Esophagus squamous epithelium (tissue), 5 donors: Measurements from ENCODE around the gene CELF1. TPM values are rescaled to one million over a fixed set of nuclear protein-coding genes. Genes with fewer than 3 reads are reported as not detected.
"Not testable (repeated sequence)": the region's sequence is repeated elsewhere in the genome, so short reads cannot be mapped to it uniquely, and the experiment has no call there.

ENCODE experiments used
- DNase-seq: peaks from one replicate; lab custom pipeline; 2025; lab: John Stamatoyannopoulos, UW
- H3K27ac ChIP-seq, 4 donors: fragments of 200-600 bp; sonication (generic); one replicate each; pipeline ENCODE4 v1.5.1; 2016 to 2019; ENCODE audit warnings: mild to moderate bottlenecking in 1 of 4
- H3K27me3 ChIP-seq, 4 donors: fragments of 200-600 bp; sonication (generic); 1 replicate in 3 of 4; 2 replicates in 1 of 4; pipeline versions ENCODE4 v1.5.1 to v1.6.0; 2017 to 2021; ENCODE audit warnings: antibody characterized with exemption in 1 of 4
- H3K36me3 ChIP-seq, 3 donors: fragments of 200-600 bp; sonication (generic); one replicate each; pipeline ENCODE4 v1.5.1; 2016 to 2019
- H3K4me1 ChIP-seq, 3 donors: fragments of 200-600 bp; sonication (generic); one replicate each; pipeline ENCODE4 v1.5.1; 2017 to 2019
- H3K4me3 ChIP-seq, 4 donors: fragments of 200-600 bp; sonication (generic); 1 replicate in 3 of 4; 2 replicates in 1 of 4; pipeline ENCODE4 v1.5.1; 2016 to 2019; ENCODE audit warnings: mild to moderate bottlenecking in 2 of 4, moderate library complexity in 1 of 4
- H3K9me3 ChIP-seq, 3 donors: fragments of 200-600 bp; sonication (generic); one replicate each; pipeline ENCODE4 v1.5.1; 2016 to 2019
- POLR2A ChIP-seq, 4 donors: fragments of 450-650 bp; IDR thresholded peaks; one replicate each; pipeline ENCODE4 v1.6.1; 2017; ENCODE audit warnings: antibody characterized with exemption in 4 of 4, mild to moderate bottlenecking in 4 of 4, moderate library complexity in 3 of 4
- WGBS, 2 donors: methylation state at CpG; one replicate each; pipeline ENCODE4 v1.1.5; 2018; 5-methylcytosine and 5-hydroxymethylcytosine counted together
- intact Hi-C: fragments of 100-400 bp; cut with DNase I; formaldehyde crosslinking; loops from one replicate; pipeline ENCODE4 v1.15.0; 2022
- total RNA-seq, 4 donors: library from RNA; depleted of rRNA; stranded (reverse); fragments of >200 nt; gene quantifications; one replicate each; pipeline ENCODE4 v1.1.0, GENCODE V29; 2016
- TF ChIP-seq, protein P1 (sequence below), 6 experiments: fragments of 450-650 bp in 4 of 6; fragments of 200-600 bp in 2 of 6; sonication (generic) in 2 of 6; IDR thresholded peaks; one replicate each; pipeline ENCODE4 v1.5.1; 2016 to 2019; ENCODE audit warnings: antibody characterized with exemption in 6 of 6, mild to moderate bottlenecking in 4 of 6, moderate library complexity in 4 of 6
- donor health status: DM: yes; HTN: yes; CAD: no.

Gene CELF1
- total RNA-seq, 4 donors from 2014 or later: 50.4 to 88.9 (median 64.1) TPM

GRCh38 chr11:47527186-47527585, 25.7 kb downstream of the CELF1 start:
- no peak overlapping the region for H3K4me3 ChIP-seq
- TF ChIP-seq, protein P1, sequence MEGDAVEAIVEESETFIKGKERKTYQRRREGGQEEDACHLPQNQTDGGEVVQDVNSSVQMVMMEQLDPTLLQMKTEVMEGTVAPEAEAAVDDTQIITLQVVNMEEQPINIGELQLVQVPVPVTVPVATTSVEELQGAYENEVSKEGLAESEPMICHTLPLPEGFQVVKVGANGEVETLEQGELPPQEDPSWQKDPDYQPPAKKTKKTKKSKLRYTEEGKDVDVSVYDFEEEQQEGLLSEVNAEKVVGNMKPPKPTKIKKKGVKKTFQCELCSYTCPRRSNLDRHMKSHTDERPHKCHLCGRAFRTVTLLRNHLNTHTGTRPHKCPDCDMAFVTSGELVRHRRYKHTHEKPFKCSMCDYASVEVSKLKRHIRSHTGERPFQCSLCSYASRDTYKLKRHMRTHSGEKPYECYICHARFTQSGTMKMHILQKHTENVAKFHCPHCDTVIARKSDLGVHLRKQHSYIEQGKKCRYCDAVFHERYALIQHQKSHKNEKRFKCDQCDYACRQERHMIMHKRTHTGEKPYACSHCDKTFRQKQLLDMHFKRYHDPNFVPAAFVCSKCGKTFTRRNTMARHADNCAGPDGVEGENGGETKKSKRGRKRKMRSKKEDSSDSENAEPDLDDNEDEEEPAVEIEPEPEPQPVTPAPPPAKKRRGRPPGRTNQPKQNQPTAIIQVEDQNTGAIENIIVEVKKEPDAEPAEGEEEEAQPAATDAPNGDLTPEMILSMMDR (IDR thresholded peaks at IDR 0.05): no peak
- no peak for TF ChIP-seq POLR2A (IDR thresholded peaks at IDR 0.05)
- 91 to 94% methylated on average over 6 of the region's 6 CpGs for WGBS, 2 donors
- no peak for DNase-seq
- H3K27me3 ChIP-seq: no peaks in the 10 kb centered on the region
- peaks cover 0 to 19% (median 0%) of the 10 kb centered on the region in 3 donors for H3K36me3 ChIP-seq
- H3K4me1 ChIP-seq: peaks cover 23 to 74% (median 44%) of the 10 kb centered on the region in 3 donors
- intact Hi-C loops: no loop called here
- no peaks in the 10 kb centered on the region for H3K9me3 ChIP-seq
- peak overlapping the region in 2 of 4 donors; percentile 2 to 76 for H3K27ac ChIP-seq

- H3K4me1 ChIP-seq: peaks cover 21 to 74% (median 49%) of the 10 kb centered on the region in 3 donors
- H3K9me3 ChIP-seq, H3K27me3 ChIP-seq, H3K4me3 ChIP-seq, DNase-seq, intact Hi-C loops: not testable (repeated sequence)
- H3K36me3 ChIP-seq: peaks cover 0 to 19% (median 0%) of the 10 kb centered on the region in 3 donors
- WGBS, 2 donors: 74 to 86% methylated on average over 8 to 9 of the region's 9 CpGs
- H3K27ac ChIP-seq: peak overlapping the region in 2 of 4 donors; percentile 76 to 77
These were observed 26.9 kb downstream of the CELF1 start for GRCh38 chr11:47526032-47526431.

DNA sequence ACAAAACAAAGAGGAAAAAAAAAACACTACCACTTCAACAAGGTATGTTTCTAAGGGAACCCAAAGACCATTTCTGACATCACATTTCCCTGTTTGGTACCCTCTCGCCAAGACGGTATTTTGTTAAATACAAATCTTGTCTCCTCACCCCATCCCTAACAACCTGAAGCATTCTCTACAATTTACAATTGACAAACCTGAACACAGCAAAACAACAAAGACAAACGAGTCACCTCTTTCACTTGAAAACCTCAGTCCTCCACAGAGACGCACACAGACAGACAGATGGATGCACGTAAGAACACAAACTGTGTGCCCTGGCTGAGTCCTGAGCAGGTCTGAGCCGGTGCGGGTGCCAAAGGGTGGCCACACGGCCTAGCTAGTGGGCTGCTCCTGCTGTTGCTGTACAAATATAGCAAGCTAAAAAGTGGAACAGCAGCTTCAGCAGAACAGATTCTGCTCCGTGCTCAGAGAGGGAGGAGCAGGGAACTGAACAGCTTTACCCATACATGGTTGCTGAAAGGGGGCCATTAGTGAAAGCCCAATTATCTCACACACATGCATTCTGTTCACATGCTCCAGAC, 28.5 kb downstream of the CELF1 start:
- WGBS, 2 donors: 23 to 28% methylated on average over 9 of the region's 9 CpGs
- TF ChIP-seq, protein P1 (IDR thresholded peaks at IDR 0.05): no peak
- no peak for TF ChIP-seq POLR2A (IDR thresholded peaks at IDR 0.05)
- no peaks in the 10 kb centered on the region for H3K9me3 ChIP-seq
- peak overlapping the region in 3 of 4 donors; percentile 21 to 49 (median 26) for H3K4me3 ChIP-seq
- intact Hi-C loops: no loop called here
- DNase-seq: no peak
- peak overlapping the region; percentile 45 to 77 (median 76) for H3K27ac ChIP-seq
- peaks cover 18 to 86% (median 44%) of the 10 kb centered on the region in 3 donors for H3K4me1 ChIP-seq
- H3K27me3 ChIP-seq: no peaks in the 10 kb centered on the region
- H3K36me3 ChIP-seq: peaks cover 0 to 17% (median 0%) of the 10 kb centered on the region in 3 donors

DNA sequence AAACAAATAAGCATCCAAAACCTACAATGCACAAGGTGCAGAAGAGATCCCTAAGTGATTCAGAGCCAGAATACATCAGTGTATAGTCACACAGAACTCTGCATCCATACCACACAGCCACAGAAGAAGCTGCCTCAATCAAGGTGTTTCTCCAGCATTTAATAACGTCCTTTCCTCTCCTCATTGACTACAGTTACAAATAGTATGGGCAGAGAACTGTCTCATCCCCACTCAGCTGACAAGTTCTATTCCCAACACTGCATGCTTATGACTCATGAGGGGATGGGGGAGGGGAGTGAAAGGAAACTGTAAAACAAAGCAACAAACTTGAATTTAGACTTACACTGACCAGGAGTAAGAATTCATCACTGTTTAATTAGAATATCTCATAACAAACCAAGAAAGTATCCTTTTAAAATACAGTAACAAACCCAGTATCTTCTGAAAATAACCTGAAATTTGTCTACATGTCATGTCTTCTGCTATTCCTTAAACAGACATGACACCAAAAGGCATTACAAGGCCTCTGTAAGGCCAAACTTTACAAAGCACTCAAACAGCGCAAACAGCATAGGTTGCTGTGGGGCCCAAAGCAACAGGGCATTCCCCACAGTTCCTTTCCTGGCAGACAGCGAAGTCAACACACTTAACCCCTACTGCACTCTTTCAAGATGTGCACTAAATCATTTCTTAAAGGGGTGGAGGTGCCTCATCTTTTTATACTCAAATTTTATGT, 29.3 kb downstream of the CELF1 start:
- Histone ChIP-seq H3K27me3 (no peaks in the 10 kb centered on the region), H3K4me3 (peak overlapping the region in 3 of 4 donors; percentile 21 to 49 (median 26)), H3K27ac (peak overlapping the region; percentile 39 to 77 (median 76)), H3K4me1 (peaks cover 20 to 93% (median 49%) of the 10 kb centered on the region in 3 donors), H3K9me3 (no peaks in the 10 kb centered on the region), H3K36me3 (peaks cover 0 to 10% (median 0%) of the 10 kb centered on the region in 3 donors)
- intact Hi-C loops: no loop called here
- WGBS, 2 donors: 13 to 20% methylated on average over 3 of the region's 3 CpGs
- no peak for TF ChIP-seq POLR2A (IDR thresholded peaks at IDR 0.05)
- TF ChIP-seq, protein P1 (IDR thresholded peaks at IDR 0.05): no peak
- no peak for DNase-seq

DNA sequence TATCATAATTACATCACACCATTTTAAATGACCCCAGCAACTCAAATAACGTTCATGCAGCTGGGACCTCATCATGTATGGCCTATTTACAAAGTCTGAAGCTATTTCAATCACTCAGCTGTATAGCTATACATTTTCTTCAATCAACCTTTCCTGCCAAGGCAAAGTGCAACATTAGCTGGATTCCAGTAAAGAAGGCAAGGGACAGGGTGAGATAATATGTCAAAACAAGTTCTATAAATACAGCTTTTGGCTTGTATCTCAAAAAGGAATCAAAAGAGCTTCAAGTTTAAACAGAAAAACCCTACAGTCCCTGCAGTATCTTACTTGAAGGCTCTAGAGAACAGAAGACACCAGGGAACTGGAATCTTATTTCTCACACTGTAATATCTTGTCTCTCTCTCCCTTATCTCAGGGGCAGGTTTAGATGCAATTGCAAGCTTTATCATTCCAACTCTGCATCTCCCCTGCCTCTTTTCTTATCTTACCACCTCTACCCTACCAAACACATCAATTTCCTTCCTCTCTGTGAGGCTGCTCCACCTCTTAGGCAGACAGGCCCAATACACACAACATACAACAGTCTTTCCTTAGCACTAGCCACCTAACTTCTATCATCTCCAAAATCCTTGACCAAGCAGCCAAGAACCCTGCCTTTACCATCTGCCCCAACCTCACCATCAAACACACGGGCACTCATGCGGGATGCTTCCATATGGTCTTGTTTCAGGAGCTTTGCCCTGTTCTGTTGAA, 34.5 kb downstream of the CELF1 start:
- Histone ChIP-seq H3K9me3 (no peaks in the 10 kb centered on the region), H3K4me1 (peaks cover 20 to 100% (median 65%) of the 10 kb centered on the region in 3 donors), H3K27me3 (no peaks in the 10 kb centered on the region), H3K36me3 (no peaks in the 10 kb centered on the region), H3K4me3 (no peak overlapping the region), H3K27ac (peak overlapping the region in 1 of 4 donors; percentile 38)
- WGBS, 2 donors: 43 to 56% methylated on average over 3 of the region's 3 CpGs
- intact Hi-C loops: no loop called here
- TF ChIP-seq, protein P1 (IDR thresholded peaks at IDR 0.05): no peak
- TF ChIP-seq POLR2A (IDR thresholded peaks at IDR 0.05): no peak
- DNase-seq: no peak
